CD4-positive, alpha-beta T cell treated with Interleukin-17A for 4 hours (primary cell): ENCODE data around the gene DEPDC1.
"Not testable (repeated sequence)": the region's sequence is repeated elsewhere in the genome, so short reads cannot be mapped to it uniquely, and the experiment has no call there.

Experiments used
- DNase-seq: peaks from one replicate; pipeline ENCODE4 v3.0.0-alpha.2; 2020; ENCODE audit warnings: mixed read lengths

Gene DEPDC1, protein sequence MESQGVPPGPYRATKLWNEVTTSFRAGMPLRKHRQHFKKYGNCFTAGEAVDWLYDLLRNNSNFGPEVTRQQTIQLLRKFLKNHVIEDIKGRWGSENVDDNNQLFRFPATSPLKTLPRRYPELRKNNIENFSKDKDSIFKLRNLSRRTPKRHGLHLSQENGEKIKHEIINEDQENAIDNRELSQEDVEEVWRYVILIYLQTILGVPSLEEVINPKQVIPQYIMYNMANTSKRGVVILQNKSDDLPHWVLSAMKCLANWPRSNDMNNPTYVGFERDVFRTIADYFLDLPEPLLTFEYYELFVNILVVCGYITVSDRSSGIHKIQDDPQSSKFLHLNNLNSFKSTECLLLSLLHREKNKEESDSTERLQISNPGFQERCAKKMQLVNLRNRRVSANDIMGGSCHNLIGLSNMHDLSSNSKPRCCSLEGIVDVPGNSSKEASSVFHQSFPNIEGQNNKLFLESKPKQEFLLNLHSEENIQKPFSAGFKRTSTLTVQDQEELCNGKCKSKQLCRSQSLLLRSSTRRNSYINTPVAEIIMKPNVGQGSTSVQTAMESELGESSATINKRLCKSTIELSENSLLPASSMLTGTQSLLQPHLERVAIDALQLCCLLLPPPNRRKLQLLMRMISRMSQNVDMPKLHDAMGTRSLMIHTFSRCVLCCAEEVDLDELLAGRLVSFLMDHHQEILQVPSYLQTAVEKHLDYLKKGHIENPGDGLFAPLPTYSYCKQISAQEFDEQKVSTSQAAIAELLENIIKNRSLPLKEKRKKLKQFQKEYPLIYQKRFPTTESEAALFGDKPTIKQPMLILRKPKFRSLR

GRCh38 chr1:68496680-68497357 lies at the start of gene DEPDC1:
Gene DEPDC1, minus strand, starts transcription at chr1:68497082. Its CDS starts 83 bp downstream, at chr1:68496999.
- DNase-seq: peak; percentile 70

DNA sequence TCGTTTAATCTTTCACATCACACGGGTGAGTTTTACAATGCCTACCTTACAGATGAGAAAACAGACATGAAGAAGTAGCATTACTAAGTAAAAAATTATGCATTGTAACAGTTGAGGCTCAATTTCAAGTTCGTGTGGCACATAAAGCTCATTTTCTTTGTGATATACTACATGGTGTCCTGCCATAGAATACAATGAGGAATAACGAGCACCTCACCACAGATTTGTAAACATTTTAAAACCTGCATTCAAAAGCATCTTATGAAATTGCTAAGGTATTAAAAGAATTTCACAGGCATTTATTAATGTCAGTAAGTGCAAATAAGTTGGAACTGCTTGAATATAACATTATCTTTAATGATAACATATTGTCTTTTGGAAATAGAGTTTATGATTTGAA lies 47.8 kb upstream of the DEPDC1 start:
- no peak for DNase-seq

GRCh38 chr1:68542586-68542985 lies 45.7 kb upstream of the DEPDC1 start:
- DNase-seq: no peak

GRCh38 chr1:68538941-68539340 lies 42.1 kb upstream of the DEPDC1 start:
- DNase-seq: no peak

- no peak for DNase-seq
These were observed 31.4 kb upstream of the DEPDC1 start for GRCh38 chr1:68528243-68528642.

- no peak for DNase-seq
These were observed 28.9 kb upstream of the DEPDC1 start for GRCh38 chr1:68525781-68526180.

- DNase-seq: no peak
These were observed 24.4 kb upstream of the DEPDC1 start for GRCh38 chr1:68521286-68521685.

GRCh38 chr1:68516066-68516465 lies 19.2 kb upstream of the DEPDC1 start:
- DNase-seq: no peak

DNA sequence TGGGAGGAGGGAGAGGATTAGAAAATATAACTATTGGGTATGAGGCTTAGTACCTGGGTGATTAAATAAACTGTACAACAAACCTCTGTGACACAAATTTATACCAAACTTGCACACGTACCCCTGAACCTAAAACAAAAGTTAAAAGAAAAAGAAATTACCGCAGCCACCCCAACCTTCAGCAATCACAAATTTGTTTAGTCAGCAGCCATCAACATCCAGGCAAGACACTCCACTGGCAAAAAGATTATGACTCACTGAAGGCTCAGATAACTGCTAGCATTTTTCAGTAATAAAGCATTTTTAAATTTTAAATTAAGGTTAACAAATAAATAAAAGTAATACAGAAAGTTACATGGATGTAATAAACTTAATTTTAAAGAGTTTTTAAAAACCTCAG lies 14.4 kb upstream of the DEPDC1 start:
- DNase-seq: no peak

GRCh38 chr1:68506386-68506785 lies 9.5 kb upstream of the DEPDC1 start:
- no peak for DNase-seq

- no peak for DNase-seq
These were observed 6.2 kb upstream of the DEPDC1 start for GRCh38 chr1:68503085-68503484.

DNA sequence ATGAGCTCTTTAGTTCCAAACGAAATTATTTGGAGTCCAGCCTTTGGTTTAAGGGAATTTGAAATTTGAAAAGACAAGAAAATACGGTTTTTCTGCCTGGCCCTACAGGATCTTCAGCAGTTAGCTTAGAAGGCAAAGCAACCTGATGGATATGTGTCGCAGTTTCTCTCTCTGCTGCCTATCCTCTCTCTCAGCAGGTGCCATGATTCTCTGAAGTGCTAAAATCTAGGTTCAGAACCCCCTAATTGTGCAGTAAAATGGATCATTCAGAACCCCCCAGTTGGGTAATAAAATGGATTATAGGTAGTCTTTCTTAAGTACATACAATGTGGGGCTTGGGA lies 446 bp upstream of the DEPDC1 start:
- DNase-seq: no peak

- DNase-seq: no peak
These were observed 758 bp downstream of the DEPDC1 start for GRCh38 chr1:68495968-68496679.

GRCh38 chr1:68495532-68495931 lies 1.4 kb downstream of the DEPDC1 start:
- DNase-seq: no peak

GRCh38 chr1:68493193-68493592 lies 3.7 kb downstream of the DEPDC1 start:
- no peak for DNase-seq

DNA sequence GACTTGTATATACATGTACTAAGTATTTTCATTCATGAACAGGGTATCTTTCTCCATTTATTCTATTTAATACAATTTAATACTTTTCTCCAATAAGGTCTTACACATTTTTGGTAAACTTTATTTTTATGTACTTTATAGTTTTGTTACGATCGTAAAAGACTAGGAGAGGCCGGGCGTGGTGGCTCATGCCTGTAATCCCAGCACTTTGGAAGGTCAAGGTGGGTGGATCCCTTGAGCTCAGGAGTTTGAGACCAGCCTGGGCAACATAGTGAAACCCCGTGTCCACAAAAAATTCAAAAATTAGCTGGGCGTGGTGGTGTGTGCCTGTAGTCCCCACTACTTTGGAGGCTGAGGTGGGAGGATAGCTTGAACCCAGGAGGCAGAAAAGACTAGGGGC lies 4.6 kb downstream of the DEPDC1 start:
- not testable (repeated sequence) for DNase-seq

GRCh38 chr1:68490046-68490651 lies 6.7 kb downstream of the DEPDC1 start:
- no peak for DNase-seq

DNA sequence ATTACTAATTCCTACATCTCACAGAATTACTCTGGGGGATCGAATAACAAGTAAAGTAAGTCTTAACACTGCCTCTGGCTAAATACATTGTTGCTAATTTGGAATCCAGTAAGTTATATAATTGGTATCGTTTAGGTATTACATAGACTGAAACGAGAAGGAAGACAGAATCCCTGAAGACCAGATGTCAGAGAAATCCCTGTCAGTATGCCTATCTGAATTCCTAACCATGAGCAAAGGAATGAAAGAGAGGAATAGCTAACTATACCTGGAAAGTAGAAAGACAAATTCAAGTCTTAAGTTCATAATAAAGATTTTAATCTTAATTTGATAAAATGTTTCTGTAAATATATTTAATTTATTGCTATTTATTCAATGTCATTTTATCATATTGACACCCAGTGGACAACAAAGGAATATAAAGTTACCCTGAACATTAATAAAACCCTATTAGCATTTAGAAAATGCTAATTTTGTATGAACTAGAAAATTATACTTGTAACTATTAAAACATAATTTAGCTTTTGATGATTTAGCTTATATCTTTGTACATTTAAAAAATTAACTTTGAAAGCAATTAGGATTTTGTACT lies 11.4 kb downstream of the DEPDC1 start:
- DNase-seq: no peak

DNA sequence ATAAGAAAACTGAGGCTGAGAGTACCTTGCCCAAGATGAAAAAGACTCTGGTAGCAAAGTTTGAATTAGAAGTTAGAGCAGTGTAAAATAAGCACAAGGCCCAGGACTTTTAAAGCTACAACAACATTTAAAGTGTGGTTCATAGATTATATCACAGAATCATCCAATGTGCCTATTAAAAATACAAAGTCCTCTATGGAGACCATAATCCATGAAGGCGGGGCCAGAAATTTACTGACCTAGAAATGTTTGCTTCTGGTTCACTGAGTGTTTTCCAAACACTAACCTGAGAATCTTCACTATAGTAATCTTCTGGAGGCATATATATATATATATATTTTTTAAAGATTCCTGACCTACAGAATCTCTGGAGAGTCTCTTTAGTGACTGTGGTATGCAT lies 12.3 kb downstream of the DEPDC1 start:
- DNase-seq: no peak

DNA sequence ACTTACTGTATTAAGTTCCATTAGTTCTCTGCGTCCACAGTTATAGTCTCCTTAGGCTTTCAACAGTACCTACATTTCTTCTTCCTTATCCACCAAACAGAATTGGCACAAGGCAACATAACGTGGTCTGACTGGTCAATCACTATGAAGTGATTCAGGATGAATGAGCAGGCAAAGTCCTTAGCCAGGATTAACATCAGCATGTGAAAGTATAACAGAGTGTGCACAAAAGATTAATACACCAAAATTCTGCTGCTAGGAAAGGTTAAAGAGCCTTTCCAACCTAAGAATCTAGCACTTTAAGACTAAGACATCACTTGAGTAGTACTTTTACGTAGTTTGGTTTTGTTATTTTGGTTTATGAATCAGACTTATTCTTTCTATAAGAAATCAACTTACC lies 15.8 kb downstream of the DEPDC1 start:
- no peak for DNase-seq

DNA sequence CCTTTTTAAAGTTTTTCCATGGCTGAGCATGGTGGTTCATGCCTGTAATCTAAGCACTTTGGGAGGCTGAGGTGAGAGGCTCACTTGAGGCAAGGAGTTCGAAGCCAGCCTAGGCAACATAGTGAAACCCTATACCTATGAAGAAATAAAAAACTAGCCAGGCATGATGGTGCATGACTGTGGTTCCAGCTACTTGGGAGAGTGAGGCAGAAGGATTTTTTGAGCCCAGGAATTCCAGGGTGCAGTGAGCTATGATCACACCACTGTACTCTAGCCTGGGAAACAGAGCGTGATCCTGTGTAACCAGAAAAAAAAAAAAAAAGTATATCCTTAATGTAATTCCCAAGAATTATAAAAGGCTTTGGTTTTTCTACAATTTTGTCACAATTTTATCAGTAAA lies 17.4 kb downstream of the DEPDC1 start:
- no peak for DNase-seq

- no peak for DNase-seq
These were observed 18.2 kb downstream of the DEPDC1 start for GRCh38 chr1:68478662-68479061.
